Gastrocnemius medialis (tissue), 4 donors: ENCODE results near the gene VPS16.

ENCODE experiments used
- POLR2A ChIP-seq, 2 donors: fragments of 450-650 bp; IDR thresholded peaks; one replicate each; pipeline ENCODE4 v1.6.1; 2017; ENCODE audit warnings: antibody characterized with exemption in 2 of 2, mild to moderate bottlenecking in 2 of 2, moderate library complexity in 2 of 2
- TF ChIP-seq, protein P1 (sequence below), 5 experiments: fragments of 450-650 bp in 3 of 5; fragments of 200-600 bp in 2 of 5; sonication (generic) in 2 of 5; IDR thresholded peaks in 4 of 5; conservative IDR thresholded peaks in 1 of 5; 1 replicate in 4 of 5; 2 replicates in 1 of 5; pipeline ENCODE4 v1.5.1; 2016 to 2019; ENCODE audit warnings: antibody characterized with exemption in 5 of 5, mild to moderate bottlenecking in 3 of 5, moderate library complexity in 3 of 5

GRCh38 chr20:2851086-2851485 is 10.5 kb downstream of the VPS16 start:
- no peak for TF ChIP-seq POLR2A (IDR thresholded peaks at IDR 0.05)
- TF ChIP-seq, protein P1, sequence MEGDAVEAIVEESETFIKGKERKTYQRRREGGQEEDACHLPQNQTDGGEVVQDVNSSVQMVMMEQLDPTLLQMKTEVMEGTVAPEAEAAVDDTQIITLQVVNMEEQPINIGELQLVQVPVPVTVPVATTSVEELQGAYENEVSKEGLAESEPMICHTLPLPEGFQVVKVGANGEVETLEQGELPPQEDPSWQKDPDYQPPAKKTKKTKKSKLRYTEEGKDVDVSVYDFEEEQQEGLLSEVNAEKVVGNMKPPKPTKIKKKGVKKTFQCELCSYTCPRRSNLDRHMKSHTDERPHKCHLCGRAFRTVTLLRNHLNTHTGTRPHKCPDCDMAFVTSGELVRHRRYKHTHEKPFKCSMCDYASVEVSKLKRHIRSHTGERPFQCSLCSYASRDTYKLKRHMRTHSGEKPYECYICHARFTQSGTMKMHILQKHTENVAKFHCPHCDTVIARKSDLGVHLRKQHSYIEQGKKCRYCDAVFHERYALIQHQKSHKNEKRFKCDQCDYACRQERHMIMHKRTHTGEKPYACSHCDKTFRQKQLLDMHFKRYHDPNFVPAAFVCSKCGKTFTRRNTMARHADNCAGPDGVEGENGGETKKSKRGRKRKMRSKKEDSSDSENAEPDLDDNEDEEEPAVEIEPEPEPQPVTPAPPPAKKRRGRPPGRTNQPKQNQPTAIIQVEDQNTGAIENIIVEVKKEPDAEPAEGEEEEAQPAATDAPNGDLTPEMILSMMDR (IDR thresholded peaks at IDR 0.05 in 4 of 5, conservative IDR thresholded peaks at IDR 0.05 in 1 of 5): no peak
